Activated CD8-positive, alpha-beta T cell treated with anti-CD3 and anti-CD28 coated beads, Interleukin-2, amount 10 ng/mL, durations not matched to agents 7 days and 5 days (primary cell): ENCODE data around the gene DLG2. TPM values are rescaled to one million over a fixed set of nuclear protein-coding genes. Genes with fewer than 3 reads are reported as not detected.
A peak's percentile ranks its signal among the peaks of the same experiment; 100 is the strongest.
"Not testable (repeated sequence)": the region's sequence is repeated elsewhere in the genome, so short reads cannot be mapped to it uniquely, and the experiment has no call there.

Experiments
- ATAC-seq: fragments of 150-1000 bp; cut with Tn5 transposase; one replicate; pipeline ENCODE4 v1.10.0; 2021; ENCODE audit warnings: moderate library complexity
- CTCF ChIA-PET: fragments of 350-600 bp; sonication (Branson Sonifier 250); formaldehyde crosslinking; loops from one replicate; lab custom pipeline; 2021; ENCODE audit warnings: antibody characterized with exemption; lab: Charles Lee
- POLR2A ChIA-PET: fragments of 350-600 bp; sonication (Branson Sonifier 250); formaldehyde crosslinking; loops from one replicate; lab custom pipeline; 2021; ENCODE audit warnings: antibody characterized with exemption; lab: Charles Lee
- DNase-seq: peaks from one replicate; pipeline ENCODE4 v3.0.0-alpha.2; 2020
- H3K27ac Mint-ChIP-seq: one replicate; pipeline ENCODE4 v1.8.0; 2021; ENCODE audit warnings: mild to moderate bottlenecking, mixed read lengths
- H3K27me3 Mint-ChIP-seq: one replicate; pipeline ENCODE4 v1.8.0; 2021; ENCODE audit warnings: low read depth, mixed read lengths
- H3K36me3 Mint-ChIP-seq: one replicate; pipeline ENCODE4 v1.8.0; 2021; ENCODE audit warnings: low read depth, mixed read lengths
- H3K4me1 Mint-ChIP-seq: one replicate; pipeline ENCODE4 v1.8.0; 2021; ENCODE audit warnings: low read depth, mixed read lengths
- H3K4me3 Mint-ChIP-seq: one replicate; pipeline ENCODE4 v1.8.0; 2021; ENCODE audit warnings: mild to moderate bottlenecking, mixed read lengths
- H3K9me3 Mint-ChIP-seq: one replicate; pipeline ENCODE4 v1.8.0; 2022; ENCODE audit warnings: mixed read lengths; ENCODE audit not compliant: insufficient read depth
- total RNA-seq, 2 experiments: library from RNA; stranded (reverse); gene quantifications; one replicate each; pipeline ENCODE4 v1.2.3, GENCODE V29; 2021

Gene DLG2
- total RNA-seq, 2 experiments from 2014 or later: 1.3 to 1.6 TPM

DNA sequence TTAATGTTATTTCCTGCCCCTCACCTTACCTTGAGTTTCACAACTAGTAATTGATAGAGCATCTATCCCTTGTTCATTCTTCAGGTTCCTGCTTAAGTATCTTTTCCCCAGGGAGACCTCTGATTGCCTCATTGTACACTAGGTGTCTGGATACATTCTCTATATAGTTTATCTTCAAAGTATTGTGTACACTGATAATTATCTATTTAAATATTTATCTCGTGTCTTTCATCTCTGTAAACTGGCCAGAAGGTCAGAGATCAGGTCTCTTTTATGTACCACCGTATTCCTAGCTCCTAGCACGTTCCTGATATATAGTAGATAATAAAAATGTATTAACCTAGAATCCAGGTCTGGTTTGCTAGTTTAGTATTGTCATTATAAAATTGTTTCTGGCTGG is 7.6 kb upstream of the DLG2 start:
- Mint-ChIP-seq H3K27ac (no peak overlapping the region), H3K9me3 (no peaks in the 10 kb centered on the region), H3K36me3 (peaks cover 44% of the 10 kb centered on the region), H3K27me3 (no peaks in the 10 kb centered on the region), H3K4me1 (peaks cover 17% of the 10 kb centered on the region), H3K4me3 (no peak overlapping the region)
- no peak for DNase-seq
- ChIA-PET CTCF (interaction anchor here (1.6 kb wide), 1 partner anchor 13 kb away, joined by 4 read pairs; the partner anchor contains the start of gene TMEM126A), POLR2A (interaction anchor here (1.4 kb wide), 1 partner anchor 13 kb away, joined by 6 read pairs; the partner anchor contains the start of gene TMEM126A)
- ATAC-seq: no peak

DNA sequence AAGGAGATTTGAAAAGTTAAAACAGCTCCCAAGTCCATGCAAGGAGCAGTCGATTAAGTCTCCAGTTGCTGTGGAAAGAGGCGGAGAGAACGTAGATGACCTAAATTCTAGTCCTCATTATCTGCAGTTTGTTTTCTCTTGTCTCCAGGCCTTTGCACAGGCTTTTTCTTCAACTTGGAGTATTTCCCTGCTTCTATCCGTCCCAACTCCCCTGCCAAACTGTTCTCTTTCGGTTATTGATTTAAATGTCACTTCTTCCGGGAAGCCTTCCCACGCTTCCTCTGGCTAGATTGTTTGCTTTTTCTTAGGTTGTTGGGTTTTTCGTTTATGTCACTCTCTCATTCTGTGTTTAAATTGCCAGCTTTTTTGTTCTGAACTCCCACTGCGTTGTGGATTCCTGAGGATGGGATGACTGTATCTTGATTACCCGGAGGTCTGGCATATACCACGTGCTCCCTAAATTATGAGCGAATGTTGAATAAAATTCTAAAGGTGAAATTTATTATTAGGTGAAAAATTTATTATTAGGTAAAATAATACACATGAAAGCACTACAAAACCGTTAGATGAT is 1.7 kb upstream of the DLG2 start:
- Mint-ChIP-seq H3K27ac (peak overlapping the region; percentile 91), H3K4me3 (peak overlapping the region; percentile 99), H3K9me3 (no peaks in the 10 kb centered on the region), H3K4me1 (peaks cover 43% of the 10 kb centered on the region), H3K27me3 (peaks cover 4% of the 10 kb centered on the region), H3K36me3 (peaks cover 23% of the 10 kb centered on the region)
- ATAC-seq (peak; percentile 18), DNase-seq (no peak)
- POLR2A ChIA-PET: interaction anchor here (0.6 to 3.9 kb wide), 10 partner anchors 9 to 616 kb away, joined by 3 to 34 read pairs (median 5); partner anchors contain the start of genes CREBZF and TMEM126A
- CTCF ChIA-PET: interaction anchor here (0.7 to 5.1 kb wide), 5 partner anchors 9 to 197 kb away, joined by 3 to 31 read pairs (median 3); partner anchors contain the start of gene TMEM126A

DNA sequence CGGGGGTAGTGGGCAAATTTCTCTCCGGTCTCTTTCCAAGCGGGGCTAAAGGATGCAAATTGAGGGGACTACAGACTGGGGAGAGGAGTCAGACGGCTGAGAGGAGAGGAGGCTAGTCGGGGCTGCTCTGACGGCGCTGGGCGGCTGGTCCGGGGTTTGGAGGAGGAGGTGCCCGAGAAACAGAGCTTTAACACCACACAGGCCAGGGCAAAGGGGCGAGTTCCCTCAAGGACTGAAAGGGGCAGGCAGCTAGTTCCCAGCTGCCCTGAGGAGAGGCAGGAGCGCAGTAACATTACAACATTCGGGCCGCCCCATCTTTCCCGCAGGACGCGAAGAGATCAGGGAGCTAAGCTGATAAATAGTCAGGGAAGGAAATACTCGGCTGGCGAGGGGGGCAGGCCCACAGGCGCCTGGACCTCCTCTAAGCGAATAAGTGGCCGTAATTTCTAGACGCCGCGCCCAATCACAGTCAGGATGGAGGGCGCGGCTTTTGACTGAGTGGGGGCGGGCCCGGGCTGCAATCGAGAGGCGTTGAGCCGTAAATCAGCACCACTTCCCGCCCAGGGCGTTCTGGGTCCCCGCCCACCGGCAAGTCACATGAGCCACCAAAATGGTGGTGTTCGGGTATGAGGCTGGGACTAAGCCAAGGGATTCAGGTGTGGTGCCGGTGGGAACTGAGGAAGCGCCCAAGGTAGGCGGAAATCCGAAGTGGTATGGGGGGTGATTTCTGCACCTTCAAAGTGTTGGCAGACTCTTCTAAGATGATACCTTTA is 1.0 kb upstream of the DLG2 start, which contains the start of gene TMEM126B:
Gene TMEM126B, plus strand, starts transcription at position 596 of the 773 bp plus-strand sequence. Its CDS starts 15 bp downstream, at position 611.
- peak; percentile 99 for ATAC-seq
- H3K27me3 Mint-ChIP-seq: peaks cover 4% of the 10 kb centered on the region
- H3K9me3 Mint-ChIP-seq: no peaks in the 10 kb centered on the region
- H3K4me1 Mint-ChIP-seq: peaks cover 40% of the 10 kb centered on the region
- ChIA-PET CTCF (interaction anchor here (0.7 to 5.1 kb wide), 6 partner anchors 9 to 198 kb away, joined by 3 to 31 read pairs (median 4); partner anchors contain the start of gene TMEM126A), POLR2A (interaction anchor here (0.6 to 3.9 kb wide), 13 partner anchors 9 to 617 kb away, joined by 3 to 34 read pairs (median 5); partner anchors contain the start of genes CCDC83, CREBZF and TMEM126A)
- H3K27ac Mint-ChIP-seq: peak within 1 kb of the TSS; percentile 91
- peak within 1 kb of the TSS; percentile 99 for H3K4me3 Mint-ChIP-seq
- H3K36me3 Mint-ChIP-seq: peaks cover 19% of the 10 kb centered on the region
- peak; percentile 99 for DNase-seq

DNA sequence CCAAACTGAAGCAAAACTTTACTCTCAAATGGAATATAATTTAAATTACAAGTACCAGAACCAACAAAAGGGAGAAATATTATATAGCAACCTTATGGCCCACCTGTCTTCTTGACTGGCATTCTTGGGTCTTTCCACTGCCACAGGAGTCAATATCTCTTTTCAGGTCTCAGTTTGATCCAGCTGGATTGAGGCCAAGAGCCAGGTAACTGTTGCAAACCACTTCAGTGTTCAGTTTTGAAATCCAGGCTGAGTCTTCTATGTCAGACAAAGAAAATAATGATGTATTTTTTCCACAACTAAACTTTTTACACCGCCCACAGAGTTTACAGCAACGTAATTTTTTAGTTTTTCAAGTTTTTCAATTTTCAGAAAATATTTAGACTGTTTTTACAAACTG is 648 bp downstream of the DLG2 start:
- ChIA-PET CTCF (interaction anchor here (1.1 kb wide), 1 partner anchor 197 kb away, joined by 3 read pairs; no protein-coding TSS in a partner anchor), POLR2A (interaction anchor here (2.6 to 3.9 kb wide), 3 partner anchors 19 to 38 kb away, joined by 7 to 34 read pairs (median 32); partner anchors contain the start of genes CREBZF and TMEM126A)
- ATAC-seq (no peak), DNase-seq (no peak)
- H3K4me1 Mint-ChIP-seq: peaks cover 40% of the 10 kb centered on the region
- H3K9me3 Mint-ChIP-seq: no peaks in the 10 kb centered on the region
- peaks cover 4% of the 10 kb centered on the region for H3K27me3 Mint-ChIP-seq
- H3K27ac Mint-ChIP-seq: no peak overlapping the region
- H3K36me3 Mint-ChIP-seq: peaks cover 9% of the 10 kb centered on the region
- H3K4me3 Mint-ChIP-seq: peak overlapping the region; percentile 99

DNA sequence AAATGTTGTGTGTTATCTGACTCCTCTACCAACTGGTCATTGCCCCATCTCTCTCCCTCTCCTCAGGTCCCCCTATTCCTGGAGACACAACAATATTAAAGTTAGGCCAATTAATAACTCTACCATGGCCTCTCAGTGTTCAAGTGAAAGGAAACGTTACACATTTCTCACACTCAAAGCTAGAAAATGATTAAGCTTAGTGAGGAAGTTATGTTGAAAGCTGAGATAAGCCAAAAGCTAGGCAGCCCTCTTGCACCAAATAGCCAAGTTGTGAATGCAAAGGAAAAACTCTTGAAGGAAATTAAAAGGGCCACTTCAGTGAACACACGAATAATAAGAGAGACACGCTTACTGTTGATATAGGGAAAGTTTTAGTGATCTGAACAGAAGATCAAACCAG is 6.9 kb downstream of the DLG2 start:
- Mint-ChIP-seq H3K36me3 (no peaks in the 10 kb centered on the region), H3K4me3 (no peak overlapping the region), H3K27me3 (peaks cover 3% of the 10 kb centered on the region), H3K4me1 (peaks cover 3% of the 10 kb centered on the region), H3K9me3 (no peaks in the 10 kb centered on the region), H3K27ac (no peak overlapping the region)
- ATAC-seq: no peak
- ChIA-PET CTCF (no interaction called here), POLR2A (no interaction called here)
- DNase-seq: no peak

- Mint-ChIP-seq H3K4me1 (no peaks in the 10 kb centered on the region), H3K27ac (no peak overlapping the region), H3K27me3 (no peaks in the 10 kb centered on the region), H3K36me3 (no peaks in the 10 kb centered on the region), H3K4me3 (no peak overlapping the region), H3K9me3 (no peaks in the 10 kb centered on the region)
- CTCF ChIA-PET: no interaction called here
- POLR2A ChIA-PET: no interaction called here
- no peak for DNase-seq
- ATAC-seq: no peak
These were observed 7.6 kb downstream of the DLG2 start for GRCh38 chr11:85619499-85619898.

DNA sequence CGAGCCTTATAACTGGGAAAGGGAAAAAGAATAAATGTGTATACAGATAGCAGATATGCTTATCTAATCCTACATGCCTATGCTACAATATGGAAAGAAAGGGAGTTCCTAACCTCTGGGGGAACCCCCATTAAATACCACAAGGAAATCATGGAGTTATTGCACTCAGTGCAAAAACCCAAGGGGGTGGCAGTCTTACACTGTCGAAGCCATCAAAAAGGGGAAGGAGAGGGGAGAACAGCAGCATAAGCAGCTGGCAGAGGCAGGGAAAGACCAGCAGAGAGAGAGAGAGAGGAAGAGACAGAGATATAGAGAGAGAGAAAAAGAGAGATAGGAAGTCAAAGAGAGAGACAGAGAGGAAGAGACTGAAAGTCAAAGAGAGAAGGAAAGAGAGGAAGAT is 15.5 kb downstream of the DLG2 start:
- H3K9me3 Mint-ChIP-seq, H3K36me3 Mint-ChIP-seq, DNase-seq, H3K27ac Mint-ChIP-seq, H3K4me3 Mint-ChIP-seq, ATAC-seq, POLR2A ChIA-PET, CTCF ChIA-PET, H3K27me3 Mint-ChIP-seq: not testable (repeated sequence)
- H3K4me1 Mint-ChIP-seq: peaks cover 12% of the 10 kb centered on the region

GRCh38 chr11:85609286-85609685 is 17.9 kb downstream of the DLG2 start:
- H3K27me3 Mint-ChIP-seq, H3K27ac Mint-ChIP-seq, H3K4me3 Mint-ChIP-seq, POLR2A ChIA-PET, CTCF ChIA-PET, H3K36me3 Mint-ChIP-seq, H3K9me3 Mint-ChIP-seq, ATAC-seq, DNase-seq: not testable (repeated sequence)
- H3K4me1 Mint-ChIP-seq: peaks cover 14% of the 10 kb centered on the region

DNA sequence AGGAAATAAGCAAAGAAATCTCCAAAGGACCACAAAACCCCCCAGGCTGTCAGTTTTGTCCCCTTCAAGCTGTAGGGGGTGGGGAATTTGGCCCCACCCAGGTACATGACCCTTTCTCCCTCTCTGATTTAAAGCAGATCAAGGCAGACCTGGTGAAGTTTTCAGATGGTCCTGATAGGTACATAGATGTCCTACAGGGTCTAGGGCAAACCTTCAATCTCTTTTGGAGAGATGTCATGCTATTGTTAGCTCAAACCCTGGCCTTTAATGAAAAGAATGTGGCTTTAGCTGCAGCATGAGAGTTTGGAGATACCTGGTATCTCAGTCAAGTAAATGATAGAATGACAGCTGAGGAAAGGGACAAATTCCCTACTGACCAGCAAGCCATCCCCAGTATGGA is 18.5 kb downstream of the DLG2 start:
- H3K4me3 Mint-ChIP-seq, DNase-seq, H3K36me3 Mint-ChIP-seq, H3K9me3 Mint-ChIP-seq, ATAC-seq, CTCF ChIA-PET, H3K27me3 Mint-ChIP-seq, POLR2A ChIA-PET, H3K27ac Mint-ChIP-seq: not testable (repeated sequence)
- peaks cover 14% of the 10 kb centered on the region for H3K4me1 Mint-ChIP-seq

- H3K27ac Mint-ChIP-seq, POLR2A ChIA-PET, H3K9me3 Mint-ChIP-seq, H3K36me3 Mint-ChIP-seq, H3K4me3 Mint-ChIP-seq, ATAC-seq, DNase-seq, H3K27me3 Mint-ChIP-seq, CTCF ChIA-PET: not testable (repeated sequence)
- H3K4me1 Mint-ChIP-seq: peaks cover 14% of the 10 kb centered on the region
These were observed 20.9 kb downstream of the DLG2 start for GRCh38 chr11:85606237-85606636.

DNA sequence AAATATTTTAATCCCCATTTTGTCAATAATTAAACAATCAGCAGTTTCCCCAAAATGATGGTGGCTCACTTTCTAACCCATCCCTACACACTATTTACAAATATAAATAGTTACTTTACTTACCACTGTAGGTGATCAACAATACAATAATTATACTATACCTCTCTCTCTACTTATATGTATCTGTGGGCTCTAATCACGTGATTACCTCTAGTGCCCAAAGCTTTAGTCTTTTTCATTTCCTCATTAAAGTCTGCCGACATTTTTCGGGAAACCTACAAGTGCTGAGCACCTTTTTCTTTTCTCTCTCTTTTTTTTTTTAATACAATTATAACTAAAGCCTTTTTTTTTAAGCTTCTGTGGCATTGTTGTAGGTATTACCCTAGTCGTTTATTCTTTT is 23.9 kb downstream of the DLG2 start:
- CTCF ChIA-PET: no interaction called here
- H3K36me3 Mint-ChIP-seq: no peaks in the 10 kb centered on the region
- no peak overlapping the region for H3K27ac Mint-ChIP-seq
- DNase-seq (no peak), ATAC-seq (no peak)
- POLR2A ChIA-PET: no interaction called here
- peaks cover 2% of the 10 kb centered on the region for H3K27me3 Mint-ChIP-seq
- peaks cover 2% of the 10 kb centered on the region for H3K4me1 Mint-ChIP-seq
- H3K4me3 Mint-ChIP-seq: no peak overlapping the region
- H3K9me3 Mint-ChIP-seq: no peaks in the 10 kb centered on the region
